Esophagus (tissue), 2 donors: ENCODE results near the gene MAFF. TPM values are rescaled to one million over a fixed set of nuclear protein-coding genes. Genes with fewer than 3 reads are reported as not detected.

Experiments used
- H3K27ac ChIP-seq, 2 donors: one replicate each; pipeline ENCODE4 v1.5.1; 2013; ENCODE audit warnings: low read depth in 2 of 2, mild to moderate bottlenecking in 2 of 2, inconsistent platforms in 1 of 2, low read length in 1 of 2, moderate library complexity in 1 of 2
- H3K27me3 ChIP-seq, 2 donors: one replicate each; pipeline ENCODE4 v1.6.1; 2013; ENCODE audit warnings: low read length in 2 of 2, control low read depth in 1 of 2, mild to moderate bottlenecking in 1 of 2; ENCODE audit not compliant: insufficient read depth in 2 of 2, control insufficient read depth in 1 of 2
- H3K36me3 ChIP-seq, 2 donors: one replicate each; pipeline ENCODE4 v1.6.1; 2013; ENCODE audit warnings: low read length in 1 of 2; ENCODE audit not compliant: control insufficient read depth in 2 of 2, insufficient read depth in 2 of 2
- H3K4me1 ChIP-seq, 2 donors: one replicate each; pipeline ENCODE4 v1.6.1; 2013; ENCODE audit warnings: low read length in 1 of 2; ENCODE audit not compliant: control insufficient read depth in 2 of 2, insufficient read depth in 2 of 2
- H3K4me3 ChIP-seq, 2 donors: one replicate each; pipeline ENCODE4 v1.5.1; 2013; ENCODE audit warnings: low read length in 2 of 2, mild to moderate bottlenecking in 2 of 2, low read depth in 1 of 2, moderate library complexity in 1 of 2
- H3K9me3 ChIP-seq, 2 donors: one replicate each; pipeline ENCODE4 v1.6.1; 2013; ENCODE audit warnings: mild to moderate bottlenecking in 2 of 2, low read depth in 1 of 2, low read length in 1 of 2, moderate library complexity in 1 of 2; ENCODE audit not compliant: control insufficient read depth in 2 of 2, insufficient read depth in 1 of 2
- WGBS, 2 donors: extraction: QIAGEN DNeasy Blood & Tissue Kit; methylation state at CpG; one replicate each; pipeline ENCODE4 v1.1.7; 2013; 5-methylcytosine and 5-hydroxymethylcytosine counted together
- polyA plus RNA-seq, 2 donors: library from polyadenylated mRNA; stranded (reverse); fragments of 200-250 nt; gene quantifications; one replicate each; pipeline ENCODE4 v1.2.3, GENCODE V29; 2013
- donor health status: healthy with polysubstance abuse.
- donor health status: Bipolar disorder and iron deficiency.

MAFF gene
- polyA plus RNA-seq, 2 donors: 34.7 to 99.6 TPM

- peak overlapping the region; percentile 39 to 51 for H3K27ac ChIP-seq
- no peak overlapping the region for H3K4me3 ChIP-seq
- no peaks in the 10 kb centered on the region for H3K9me3 ChIP-seq
- no peaks in the 10 kb centered on the region for H3K27me3 ChIP-seq
- 32 to 50% methylated on average over 7 of the region's 7 CpGs for WGBS, 2 donors
- H3K4me1 ChIP-seq: peaks cover 0 to 12% of the 10 kb centered on the region in 2 donors
- H3K36me3 ChIP-seq: peaks cover 0 to 6% of the 10 kb centered on the region in 2 donors
Observed at GRCh38 chr22:38167988-38168407, 33.8 kb upstream of the MAFF start.

- whole genome bisulfite sequencing, 2 donors: 95 to 96% methylated on average over 17 of the region's 17 CpGs
- H3K4me3 ChIP-seq: no peak overlapping the region
- peaks cover 0 to 6% of the 10 kb centered on the region in 2 donors for H3K36me3 ChIP-seq
- H3K27ac ChIP-seq: no peak overlapping the region
- H3K9me3 ChIP-seq: no peaks in the 10 kb centered on the region
- no peaks in the 10 kb centered on the region for H3K27me3 ChIP-seq
- H3K4me1 ChIP-seq: peaks cover 0 to 17% of the 10 kb centered on the region in 2 donors
Observed at GRCh38 chr22:38169116-38169515, 32.7 kb upstream of the MAFF start.

GRCh38 chr22:38170469-38170868 lies 31.3 kb upstream of the MAFF start:
- Histone ChIP-seq H3K4me1 (peaks cover 2 to 18% of the 10 kb centered on the region in 2 donors), H3K27me3 (no peaks in the 10 kb centered on the region), H3K4me3 (no peak overlapping the region), H3K36me3 (peaks cover 0 to 6% of the 10 kb centered on the region in 2 donors), H3K9me3 (no peaks in the 10 kb centered on the region), H3K27ac (no peak overlapping the region)
- WGBS, 2 donors: 97 to 98% methylated on average over 5 of the region's 5 CpGs

GRCh38 chr22:38171927-38172831 lies 29.6 kb upstream of the MAFF start:
- WGBS, 2 donors: 40 to 64% methylated on average over 16 of the region's 16 CpGs
- Histone ChIP-seq H3K36me3 (peaks cover 0 to 6% of the 10 kb centered on the region in 2 donors), H3K27me3 (no peaks in the 10 kb centered on the region), H3K4me1 (peaks cover 5 to 27% of the 10 kb centered on the region in 2 donors), H3K4me3 (no peak overlapping the region), H3K27ac (peak overlapping the region; percentile 16 to 67), H3K9me3 (no peaks in the 10 kb centered on the region)

- H3K9me3 ChIP-seq: no peaks in the 10 kb centered on the region
- H3K36me3 ChIP-seq: peaks cover 0 to 6% of the 10 kb centered on the region in 2 donors
- H3K4me1 ChIP-seq: peaks cover 5 to 23% of the 10 kb centered on the region in 2 donors
- H3K27me3 ChIP-seq: no peaks in the 10 kb centered on the region
- peak overlapping the region; percentile 9 to 61 for H3K27ac ChIP-seq
- H3K4me3 ChIP-seq: no peak overlapping the region
- WGBS, 2 donors: 44 to 45% methylated on average over 16 of the region's 16 CpGs
Observed at GRCh38 chr22:38172832-38173640, 28.8 kb upstream of the MAFF start.

- peaks cover 0 to 6% of the 10 kb centered on the region in 2 donors for H3K36me3 ChIP-seq
- no peak overlapping the region for H3K27ac ChIP-seq
- H3K4me3 ChIP-seq: no peak overlapping the region
- no peaks in the 10 kb centered on the region for H3K27me3 ChIP-seq
- no peaks in the 10 kb centered on the region for H3K9me3 ChIP-seq
- H3K4me1 ChIP-seq: peaks cover 5 to 22% of the 10 kb centered on the region in 2 donors
- WGBS, 2 donors: 95% methylated on average over 4 of the region's 4 CpGs
Observed at GRCh38 chr22:38173641-38173906, 28.2 kb upstream of the MAFF start.

- H3K27me3 ChIP-seq: no peaks in the 10 kb centered on the region
- WGBS, 2 donors: 85 to 89% methylated on average over 14 of the region's 14 CpGs
- no peaks in the 10 kb centered on the region for H3K9me3 ChIP-seq
- H3K27ac ChIP-seq: peak overlapping the region in 1 of 2 donors; percentile 24
- peaks cover 5 to 22% of the 10 kb centered on the region in 2 donors for H3K4me1 ChIP-seq
- no peaks in the 10 kb centered on the region for H3K36me3 ChIP-seq
- no peak overlapping the region for H3K4me3 ChIP-seq
Observed at GRCh38 chr22:38174626-38175025, 27.2 kb upstream of the MAFF start.

DNA sequence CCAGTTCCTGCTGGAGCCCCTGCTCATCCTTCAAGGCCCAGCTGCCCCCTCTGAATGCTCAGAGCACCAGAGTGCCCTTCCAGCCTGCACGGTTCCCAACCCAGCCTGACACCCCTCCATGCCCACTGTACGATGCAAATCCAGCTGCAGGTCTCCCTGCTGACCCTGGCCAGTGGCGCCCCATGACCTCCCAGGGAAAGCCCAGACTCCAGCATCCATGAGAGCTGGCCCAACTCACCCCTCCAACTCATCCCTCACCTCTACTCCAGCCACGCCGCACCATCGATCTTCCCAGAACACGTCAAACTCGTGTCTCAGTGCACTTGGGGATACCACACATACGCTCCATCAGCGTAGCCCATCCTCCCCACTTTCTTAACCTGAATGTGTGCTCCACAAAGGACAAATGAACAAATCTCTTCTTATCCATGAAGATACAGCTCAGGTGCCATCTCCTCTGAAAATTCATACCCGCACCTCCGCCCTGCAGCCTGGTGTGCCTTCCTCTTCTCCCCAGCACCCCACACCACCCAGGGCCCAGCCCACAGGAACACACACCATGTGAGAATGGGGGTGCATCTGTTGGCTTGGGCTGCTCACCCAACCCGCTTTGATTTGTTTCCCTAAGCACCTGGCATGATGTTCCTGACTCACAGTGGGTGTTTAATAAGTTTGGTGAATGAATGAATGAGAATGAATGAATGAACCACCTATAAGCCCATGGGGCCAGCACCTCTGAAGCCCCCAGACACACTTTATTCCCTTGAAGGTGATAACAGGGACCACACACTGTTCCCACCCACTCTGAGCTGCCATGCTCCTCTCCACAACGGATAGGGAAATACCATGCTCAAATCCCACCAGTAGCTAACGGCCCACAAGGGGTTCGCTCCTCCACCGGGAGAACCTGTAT lies 26.3 kb upstream of the MAFF start:
- 88 to 90% methylated on average over 17 of the region's 17 CpGs for WGBS, 2 donors
- no peaks in the 10 kb centered on the region for H3K36me3 ChIP-seq
- no peaks in the 10 kb centered on the region for H3K9me3 ChIP-seq
- peak overlapping the region; percentile 36 to 74 for H3K27ac ChIP-seq
- peaks cover 5 to 22% of the 10 kb centered on the region in 2 donors for H3K4me1 ChIP-seq
- H3K27me3 ChIP-seq: no peaks in the 10 kb centered on the region
- no peak overlapping the region for H3K4me3 ChIP-seq

GRCh38 chr22:38176170-38176741 lies 25.5 kb upstream of the MAFF start:
- no peak overlapping the region for H3K4me3 ChIP-seq
- H3K4me1 ChIP-seq: peaks cover 5 to 22% of the 10 kb centered on the region in 2 donors
- WGBS, 2 donors: 46 to 58% methylated on average over 14 of the region's 14 CpGs
- H3K36me3 ChIP-seq: no peaks in the 10 kb centered on the region
- peak overlapping the region; percentile 36 to 84 for H3K27ac ChIP-seq
- H3K27me3 ChIP-seq: no peaks in the 10 kb centered on the region
- no peaks in the 10 kb centered on the region for H3K9me3 ChIP-seq
